Limb (tissue), 2 donors: ENCODE data around the gene TEX22.

ENCODE experiments used
- DNase-seq, 2 donors: peaks; one replicate each; pipeline ENCODE4 v3.0.0-alpha.2; 2016; ENCODE audit errors: extremely low spot score in 2 of 2

Gene TEX22

GRCh38 chr14:105420101-105420973, 22.0 kb downstream of the TEX22 start:
- DNase-seq: peak in 1 of 2 donors; percentile 63

GRCh38 chr14:105420974-105421674, 22.8 kb downstream of the TEX22 start:
- peak in 1 of 2 donors; percentile 34 for DNase-seq

GRCh38 chr14:105421723-105422615, 23.6 kb downstream of the TEX22 start:
- DNase-seq: peak in 1 of 2 donors; percentile 24

- DNase-seq: no peak
These were observed 24.6 kb downstream of the TEX22 start for GRCh38 chr14:105422695-105423487.

GRCh38 chr14:105423488-105424195, 25.3 kb downstream of the TEX22 start:
- DNase-seq: no peak

GRCh38 chr14:105424861-105425260, 26.5 kb downstream of the TEX22 start:
- DNase-seq: no peak

GRCh38 chr14:105425823-105426247, 27.5 kb downstream of the TEX22 start:
- no peak for DNase-seq

- no peak for DNase-seq
These were observed 28.2 kb downstream of the TEX22 start for GRCh38 chr14:105426416-105427130.

GRCh38 chr14:105427412-105427811, 29.1 kb downstream of the TEX22 start:
- no peak for DNase-seq

GRCh38 chr14:105427936-105428485, 29.7 kb downstream of the TEX22 start:
- no peak for DNase-seq

- DNase-seq: no peak
These were observed 31.7 kb downstream of the TEX22 start for GRCh38 chr14:105430042-105430441.

GRCh38 chr14:105430565-105430964, 32.2 kb downstream of the TEX22 start:
- no peak for DNase-seq

GRCh38 chr14:105431256-105431655, 32.9 kb downstream of the TEX22 start:
- DNase-seq: no peak

- no peak for DNase-seq
These were observed 34.3 kb downstream of the TEX22 start for GRCh38 chr14:105432657-105433056.

- peak in 1 of 2 donors; percentile 26 for DNase-seq
These were observed 34.8 kb downstream of the TEX22 start for GRCh38 chr14:105433161-105433605.

GRCh38 chr14:105436402-105436801, 38.1 kb downstream of the TEX22 start:
- DNase-seq: no peak

- DNase-seq: no peak
These were observed 38.8 kb downstream of the TEX22 start for GRCh38 chr14:105436891-105437722.
